K562 (cell line): ENCODE data around the gene LGI4. TPM values are rescaled to one million over a fixed set of nuclear protein-coding genes. Genes with fewer than 3 reads are reported as not detected.

ENCODE experiments used
- CHCHD3 ChIP-seq: fragments of 250-450 bp; sonication (Bioruptor Pico); IDR thresholded peaks from 2 replicates; pipeline ENCODE4 v2.1.2; 2022; ENCODE audit warnings: mild to moderate bottlenecking
- ESRRA ChIP-seq: fragments of 450-650 bp; IDR thresholded peaks from 2 replicates; pipeline ENCODE4 v1.6.1; 2014; ENCODE audit warnings: low read depth, mild to moderate bottlenecking, moderate library complexity, borderline replicate concordance
- ETV6 ChIP-seq, 3 experiments: fragments of 150-350 bp in 1 of 3; sonication (generic) in 1 of 3; formaldehyde crosslinking in 1 of 3; IDR thresholded peaks; 2 replicates each; pipeline versions ENCODE4 v1.6.1 to v1.8.0; 2014 to 2022; ENCODE audit warnings: borderline replicate concordance in 2 of 3, low read depth in 2 of 3, antibody characterized with exemption in 1 of 3, low read length in 1 of 3, mild to moderate bottlenecking in 1 of 3, missing genetic modification reagents in 1 of 3
- HIVEP1 ChIP-seq: fragments of 250-450 bp; sonication (Bioruptor Pico); IDR thresholded peaks from 2 replicates; pipeline ENCODE4 v1.4.0; 2020; ENCODE audit warnings: mild to moderate bottlenecking
- KDM4B ChIP-seq, 2 experiments: fragments of 450-650 bp in 1 of 2; sonication (generic) in 1 of 2; IDR thresholded peaks; 2 replicates each; pipeline ENCODE4 v1.6.1; 2016 to 2017; ENCODE audit warnings: borderline replicate concordance in 2 of 2, antibody characterized with exemption in 1 of 2, low read depth in 1 of 2, mild to moderate bottlenecking in 1 of 2
- TFAP4 ChIP-seq: sonication (generic); formaldehyde crosslinking; IDR thresholded peaks from 2 replicates; pipeline ENCODE4 v1.8.0; 2022; ENCODE audit warnings: missing genetic modification reagents, mild to moderate bottlenecking, moderate library complexity, borderline replicate concordance
- ZBTB1 ChIP-seq: sonication (generic); formaldehyde crosslinking; IDR thresholded peaks from 2 replicates; pipeline ENCODE4 v1.8.1; 2023; ENCODE audit warnings: missing genetic modification reagents, low read depth, mild to moderate bottlenecking, borderline replicate concordance
- ZBTB17 ChIP-seq: fragments of 450-650 bp; formaldehyde crosslinking; IDR thresholded peaks from 2 replicates; pipeline ENCODE4 v1.4.0; 2020; ENCODE audit warnings: mild to moderate bottlenecking
- ZNF318 ChIP-seq, 2 experiments: fragments of 450-650 bp; IDR thresholded peaks; 2 replicates each; pipeline ENCODE4 v1.6.1; 2016; ENCODE audit warnings: mild to moderate bottlenecking in 2 of 2, borderline replicate concordance in 1 of 2, low read depth in 1 of 2, moderate library complexity in 1 of 2
- ZNF398 ChIP-seq: fragments of 250-450 bp; sonication (Bioruptor Pico); IDR thresholded peaks from 2 replicates; pipeline ENCODE4 v1.8.0; 2021; ENCODE audit warnings: moderate library complexity, mild to moderate bottlenecking, inconsistent platforms
- polyA plus RNA-seq, 8 experiments: library from polyadenylated mRNA; depleted of rRNA in 4 of 8; stranded (reverse) in 5 of 8; unstranded in 3 of 8; fragments of >200 nt; fragmentation: Nextera tagmentation in 2 of 8; fragmentation: Illumina TruSeq in 1 of 8; extraction: Ambion mirVana in 2 of 8; extraction: Trizol in 1 of 8; gene quantifications; 2 replicates each; pipeline versions ENCODE4 v1.2.1 to v1.2.3, GENCODE V29; 2011 to 2014; ENCODE audit warnings: inconsistent platforms in 1 of 8, missing spikeins in 1 of 8
- total RNA-seq, 7 experiments: library from RNA; depleted of rRNA in 6 of 7; stranded (reverse); fragments of >200 nt in 6 of 7; fragmentation: Illumina TruSeq in 2 of 7; extraction: Trizol in 2 of 7; gene quantifications; 2 replicates each; pipeline versions ENCODE4 v1.2.1 to v1.2.3, GENCODE V29; 2011 to 2021; ENCODE audit warnings: low replicate concordance in 1 of 7
- TF ChIP-seq, protein P1 (sequence below): sonication (generic); formaldehyde crosslinking; IDR thresholded peaks from 2 replicates; pipeline ENCODE4 v1.8.1; 2023; ENCODE audit warnings: mild to moderate bottlenecking, missing genetic modification reagents

Gene LGI4
- total and polyA plus RNA-seq, 9 of the 15 experiments (the other 6 are each of a cell fraction or from before 2014, with no cell fraction given) = 0.14 to 0.30 (median 0.24) TPM; not detected in 4

GRCh38 chr19:35165200-35166058 is 30.6 kb upstream of the LGI4 start (continued):
- TF ChIP-seq ZNF398 (peak; percentile 60), HIVEP1 (CRISPR knock-in tag) (peak; percentile 90), ZBTB1 (CRISPR knock-in tag) (no peak), TFAP4 (CRISPR knock-in tag) (no peak), KDM4B (IDR thresholded peaks at IDR 0.05; ENCODE audit: borderline replicate concordance in 2 of 2, low read depth in 1 of 2) (no peak), CHCHD3 (no peak), ZBTB17 (peak; percentile 69), ESRRA (no peak; the same call in 1 of the 2 replicates), ZNF318 (IDR thresholded peaks at IDR 0.05; ENCODE audit: borderline replicate concordance in 1 of 2, low read depth in 1 of 2) (no peak), ETV6 (IDR thresholded peaks at IDR 0.05; ENCODE audit: borderline replicate concordance in 1 of 2, low read depth in 2 of 2, low read length in 1 of 2) (no peak), ETV6 (CRISPR knock-in tag; IDR thresholded peaks at IDR 0.05; ENCODE audit: borderline replicate concordance) (no peak)
- TF ChIP-seq, protein P1, sequence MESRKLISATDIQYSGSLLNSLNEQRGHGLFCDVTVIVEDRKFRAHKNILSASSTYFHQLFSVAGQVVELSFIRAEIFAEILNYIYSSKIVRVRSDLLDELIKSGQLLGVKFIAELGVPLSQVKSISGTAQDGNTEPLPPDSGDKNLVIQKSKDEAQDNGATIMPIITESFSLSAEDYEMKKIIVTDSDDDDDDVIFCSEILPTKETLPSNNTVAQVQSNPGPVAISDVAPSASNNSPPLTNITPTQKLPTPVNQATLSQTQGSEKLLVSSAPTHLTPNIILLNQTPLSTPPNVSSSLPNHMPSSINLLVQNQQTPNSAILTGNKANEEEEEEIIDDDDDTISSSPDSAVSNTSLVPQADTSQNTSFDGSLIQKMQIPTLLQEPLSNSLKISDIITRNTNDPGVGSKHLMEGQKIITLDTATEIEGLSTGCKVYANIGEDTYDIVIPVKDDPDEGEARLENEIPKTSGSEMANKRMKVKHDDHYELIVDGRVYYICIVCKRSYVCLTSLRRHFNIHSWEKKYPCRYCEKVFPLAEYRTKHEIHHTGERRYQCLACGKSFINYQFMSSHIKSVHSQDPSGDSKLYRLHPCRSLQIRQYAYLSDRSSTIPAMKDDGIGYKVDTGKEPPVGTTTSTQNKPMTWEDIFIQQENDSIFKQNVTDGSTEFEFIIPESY = no peak
